ENCODE measurements around the gene CD320.

GRCh38 chr19:8310342-8311055, 2.3 kb upstream of the CD320 start:
- TF ChIP-seq, protein P1, sequence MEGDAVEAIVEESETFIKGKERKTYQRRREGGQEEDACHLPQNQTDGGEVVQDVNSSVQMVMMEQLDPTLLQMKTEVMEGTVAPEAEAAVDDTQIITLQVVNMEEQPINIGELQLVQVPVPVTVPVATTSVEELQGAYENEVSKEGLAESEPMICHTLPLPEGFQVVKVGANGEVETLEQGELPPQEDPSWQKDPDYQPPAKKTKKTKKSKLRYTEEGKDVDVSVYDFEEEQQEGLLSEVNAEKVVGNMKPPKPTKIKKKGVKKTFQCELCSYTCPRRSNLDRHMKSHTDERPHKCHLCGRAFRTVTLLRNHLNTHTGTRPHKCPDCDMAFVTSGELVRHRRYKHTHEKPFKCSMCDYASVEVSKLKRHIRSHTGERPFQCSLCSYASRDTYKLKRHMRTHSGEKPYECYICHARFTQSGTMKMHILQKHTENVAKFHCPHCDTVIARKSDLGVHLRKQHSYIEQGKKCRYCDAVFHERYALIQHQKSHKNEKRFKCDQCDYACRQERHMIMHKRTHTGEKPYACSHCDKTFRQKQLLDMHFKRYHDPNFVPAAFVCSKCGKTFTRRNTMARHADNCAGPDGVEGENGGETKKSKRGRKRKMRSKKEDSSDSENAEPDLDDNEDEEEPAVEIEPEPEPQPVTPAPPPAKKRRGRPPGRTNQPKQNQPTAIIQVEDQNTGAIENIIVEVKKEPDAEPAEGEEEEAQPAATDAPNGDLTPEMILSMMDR (IDR thresholded peaks at IDR 0.05; ENCODE audit: poor library complexity) = no peak
- no peak for TF ChIP-seq EZH2 (IDR thresholded peaks at IDR 0.05; ENCODE audit: borderline replicate concordance)
